ENCODE data around the gene VSIG10L2.

The VSIG10L2 gene

GRCh38 chr11:125948278-125949051 lies 2.6 kb downstream of the VSIG10L2 start:
- no peak for DNase-seq

GRCh38 chr11:125949271-125950177 lies 3.7 kb downstream of the VSIG10L2 start:
- no peak for DNase-seq

- DNase-seq, result no peak
Observed at GRCh38 chr11:125950178-125950490, 4.3 kb downstream of the VSIG10L2 start.

GRCh38 chr11:125950696-125951651 lies 5.1 kb downstream of the VSIG10L2 start:
- no peak for DNase-seq

- no peak for DNase-seq
Observed at GRCh38 chr11:125951731-125952130, 5.9 kb downstream of the VSIG10L2 start.

GRCh38 chr11:125952559-125952958 lies 6.7 kb downstream of the VSIG10L2 start:
- no peak for DNase-seq

GRCh38 chr11:125952973-125953372 lies 7.1 kb downstream of the VSIG10L2 start:
- DNase-seq, result no peak

GRCh38 chr11:125953401-125953935 lies 7.6 kb downstream of the VSIG10L2 start:
- no peak for DNase-seq

GRCh38 chr11:125954123-125954944 lies 8.5 kb downstream of the VSIG10L2 start:
- DNase-seq, result no peak

- DNase-seq, result no peak
Observed at GRCh38 chr11:125954945-125955640, 9.2 kb downstream of the VSIG10L2 start.

- DNase-seq, result no peak
Observed at GRCh38 chr11:125955856-125956255, 10.0 kb downstream of the VSIG10L2 start.

- no peak for DNase-seq
Observed at GRCh38 chr11:125956391-125957134, 10.7 kb downstream of the VSIG10L2 start.

GRCh38 chr11:125957618-125958332 lies 11.9 kb downstream of the VSIG10L2 start:
- no peak for DNase-seq

GRCh38 chr11:125958872-125959400 lies 13.1 kb downstream of the VSIG10L2 start:
- no peak for DNase-seq

- no peak for DNase-seq
Observed at GRCh38 chr11:125959511-125959910, 13.7 kb downstream of the VSIG10L2 start.

- DNase-seq, result no peak
Observed at GRCh38 chr11:125959931-125960330, 14.1 kb downstream of the VSIG10L2 start.

GRCh38 chr11:125960771-125961170 lies 14.9 kb downstream of the VSIG10L2 start:
- DNase-seq, result no peak

- DNase-seq, result no peak
Observed at GRCh38 chr11:125967515-125967914, 21.7 kb downstream of the VSIG10L2 start.

GRCh38 chr11:125968354-125968753 lies 22.5 kb downstream of the VSIG10L2 start:
- no peak for DNase-seq

Data from activated naive CD4-positive, alpha-beta T cell treated with anti-CD3 and anti-CD28 coated beads, Interleukin-2, amount 50 U/mL, for 16 hours (primary cell).